Hepatocyte (in vitro differentiated cells): ENCODE results near the gene WNT11. TPM values are rescaled to one million over a fixed set of nuclear protein-coding genes. Genes with fewer than 3 reads are reported as not detected.

Source experiments
- DNase-seq: peaks from one replicate; pipeline ENCODE4 v3.0.0-alpha.2; 2016; ENCODE audit warnings: low spot score
- H2AFZ ChIP-seq: fragments of 200-600 bp; sonication (generic); 2 replicates; pipeline ENCODE4 v1.6.0; 2016; ENCODE audit warnings: antibody characterized with exemption, mild to moderate bottlenecking
- H3K27ac ChIP-seq: fragments of 200-600 bp; sonication (generic); 2 replicates; pipeline ENCODE4 v1.5.1; 2016; ENCODE audit warnings: mild to moderate bottlenecking
- H3K27me3 ChIP-seq: fragments of 200-600 bp; sonication (generic); 2 replicates; pipeline ENCODE4 v1.6.1; 2016
- H3K36me3 ChIP-seq: fragments of 200-600 bp; sonication (generic); replicated peaks from 2 replicates; pipeline ENCODE4 v1.5.1; 2016; ENCODE audit warnings: low read depth; ENCODE audit not compliant: insufficient read depth
- H3K4me1 ChIP-seq: fragments of 200-600 bp; sonication (generic); 2 replicates; pipeline ENCODE4 v1.5.1; 2016; ENCODE audit warnings: mild to moderate bottlenecking, moderate library complexity; ENCODE audit not compliant: insufficient read depth
- H3K4me2 ChIP-seq: fragments of 200-600 bp; sonication (generic); 2 replicates; pipeline ENCODE4 v1.6.0; 2016
- H3K4me3 ChIP-seq: fragments of 200-600 bp; sonication (generic); 2 replicates; pipeline ENCODE4 v1.5.1; 2016; ENCODE audit warnings: mild to moderate bottlenecking
- H3K79me2 ChIP-seq: fragments of 200-600 bp; sonication (generic); 2 replicates; pipeline ENCODE4 v1.6.0; 2017; ENCODE audit warnings: mild to moderate bottlenecking
- H3K9me2 ChIP-seq: fragments of 200-600 bp; sonication (generic); replicated peaks from 2 replicates; pipeline ENCODE4 v1.6.0; 2017; ENCODE audit warnings: mild to moderate bottlenecking; ENCODE audit not compliant: insufficient read depth
- H3K9me3 ChIP-seq: fragments of 200-600 bp; sonication (generic); 2 replicates; pipeline ENCODE4 v1.5.1; 2016; ENCODE audit warnings: low read depth, mild to moderate bottlenecking
- H4K20me1 ChIP-seq: fragments of 200-600 bp; sonication (generic); 2 replicates; pipeline ENCODE4 v1.6.0; 2016; ENCODE audit warnings: mild to moderate bottlenecking; ENCODE audit not compliant: insufficient read depth, poor library complexity, severe bottlenecking
- EZH2 ChIP-seq: fragments of 200-600 bp; sonication (generic); IDR thresholded peaks from 2 replicates; pipeline ENCODE4 v1.6.1; 2016; ENCODE audit warnings: antibody characterized with exemption, mild to moderate bottlenecking, borderline replicate concordance
- EZH2phosphoT487 ChIP-seq: fragments of 200-600 bp; sonication (generic); IDR thresholded peaks from one replicate; pipeline ENCODE4 v1.6.1; 2018; ENCODE audit warnings: antibody characterized with exemption, mild to moderate bottlenecking, low read depth, moderate library complexity; ENCODE audit not compliant: unreplicated experiment, severe bottlenecking
- WGBS: methylation state at CpG from one replicate; pipeline ENCODE4 v1.1.6; 2016; ENCODE audit warnings: low lambda C conversion rate; ENCODE audit errors: missing lambda C conversion rate; 5-methylcytosine and 5-hydroxymethylcytosine counted together
- polyA plus RNA-seq: library from polyadenylated mRNA; unstranded; fragments of >200 nt; fragmentation: Nextera tagmentation; extraction: Ambion mirVana; gene quantifications from 2 replicates; pipeline ENCODE4 v1.2.1, GENCODE V29; 2016
- total RNA-seq: library from RNA; depleted of rRNA; stranded (reverse); fragments of >200 nt; gene quantifications from 2 replicates; pipeline ENCODE4 v1.2.3, GENCODE V29; 2014
- TF ChIP-seq, protein P1 (sequence below): fragments of 200-600 bp; sonication (generic); IDR thresholded peaks from 2 replicates; pipeline ENCODE4 v1.5.1; 2016; ENCODE audit warnings: antibody characterized with exemption, mild to moderate bottlenecking; ENCODE audit not compliant: poor library complexity

Gene WNT11
- total and polyA plus RNA-seq, 2 experiments from 2014 or later: 16.4 to 19.1 TPM

DNA sequence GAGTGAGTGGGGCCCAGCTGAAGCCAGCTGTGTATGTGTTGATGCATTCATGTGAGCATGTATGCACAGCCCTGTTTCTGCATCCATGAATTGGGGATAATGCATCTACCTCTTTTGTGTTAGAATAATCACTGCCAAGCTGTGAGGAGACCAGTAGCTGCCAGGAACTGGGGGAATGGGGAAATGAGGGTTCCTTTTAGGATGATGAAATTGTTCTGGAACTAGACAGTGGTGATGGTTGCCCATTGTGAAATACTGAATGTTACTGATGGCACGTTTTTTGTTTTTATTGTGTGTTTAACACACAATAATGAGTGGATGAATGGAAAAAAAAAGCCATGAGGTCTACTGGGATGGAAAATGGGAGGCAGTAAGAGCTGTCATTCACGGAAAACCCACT, 45.3 kb upstream of the WNT11 start:
- no peak for TF ChIP-seq EZH2
- TF ChIP-seq EZH2phosphoT487: no peak
- TF ChIP-seq, protein P1, sequence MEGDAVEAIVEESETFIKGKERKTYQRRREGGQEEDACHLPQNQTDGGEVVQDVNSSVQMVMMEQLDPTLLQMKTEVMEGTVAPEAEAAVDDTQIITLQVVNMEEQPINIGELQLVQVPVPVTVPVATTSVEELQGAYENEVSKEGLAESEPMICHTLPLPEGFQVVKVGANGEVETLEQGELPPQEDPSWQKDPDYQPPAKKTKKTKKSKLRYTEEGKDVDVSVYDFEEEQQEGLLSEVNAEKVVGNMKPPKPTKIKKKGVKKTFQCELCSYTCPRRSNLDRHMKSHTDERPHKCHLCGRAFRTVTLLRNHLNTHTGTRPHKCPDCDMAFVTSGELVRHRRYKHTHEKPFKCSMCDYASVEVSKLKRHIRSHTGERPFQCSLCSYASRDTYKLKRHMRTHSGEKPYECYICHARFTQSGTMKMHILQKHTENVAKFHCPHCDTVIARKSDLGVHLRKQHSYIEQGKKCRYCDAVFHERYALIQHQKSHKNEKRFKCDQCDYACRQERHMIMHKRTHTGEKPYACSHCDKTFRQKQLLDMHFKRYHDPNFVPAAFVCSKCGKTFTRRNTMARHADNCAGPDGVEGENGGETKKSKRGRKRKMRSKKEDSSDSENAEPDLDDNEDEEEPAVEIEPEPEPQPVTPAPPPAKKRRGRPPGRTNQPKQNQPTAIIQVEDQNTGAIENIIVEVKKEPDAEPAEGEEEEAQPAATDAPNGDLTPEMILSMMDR: no peak
- H3K79me2 ChIP-seq: no peaks in the 10 kb centered on the region
- no peaks in the 10 kb centered on the region for H3K9me2 ChIP-seq
- no peaks in the 10 kb centered on the region for H3K4me1 ChIP-seq
- no peaks in the 10 kb centered on the region for H3K36me3 ChIP-seq
- 75% methylated on average over 2 of the region's 2 CpGs for WGBS
- H4K20me1 ChIP-seq: no peaks in the 10 kb centered on the region
- DNase-seq: no peak
- H3K27ac ChIP-seq: no peak overlapping the region
- no peak overlapping the region for H2AFZ ChIP-seq
- no peaks in the 10 kb centered on the region for H3K27me3 ChIP-seq
- H3K9me3 ChIP-seq: no peaks in the 10 kb centered on the region
- H3K4me3 ChIP-seq: no peak overlapping the region
- no peak overlapping the region for H3K4me2 ChIP-seq

GRCh38 chr11:76251226-76251575, 44.9 kb upstream of the WNT11 start:
- no peak overlapping the region for H2AFZ ChIP-seq
- H3K9me2 ChIP-seq: no peaks in the 10 kb centered on the region
- no peak for DNase-seq
- no peak overlapping the region for H3K27ac ChIP-seq
- TF ChIP-seq, protein P1: no peak
- H3K4me1 ChIP-seq: no peaks in the 10 kb centered on the region
- no peak overlapping the region for H3K4me3 ChIP-seq
- WGBS: 90% methylated on average over 3 of the region's 3 CpGs
- H3K36me3 ChIP-seq: no peaks in the 10 kb centered on the region
- no peaks in the 10 kb centered on the region for H3K9me3 ChIP-seq
- no peak overlapping the region for H3K4me2 ChIP-seq
- no peaks in the 10 kb centered on the region for H4K20me1 ChIP-seq
- no peaks in the 10 kb centered on the region for H3K27me3 ChIP-seq
- H3K79me2 ChIP-seq: no peaks in the 10 kb centered on the region

DNA sequence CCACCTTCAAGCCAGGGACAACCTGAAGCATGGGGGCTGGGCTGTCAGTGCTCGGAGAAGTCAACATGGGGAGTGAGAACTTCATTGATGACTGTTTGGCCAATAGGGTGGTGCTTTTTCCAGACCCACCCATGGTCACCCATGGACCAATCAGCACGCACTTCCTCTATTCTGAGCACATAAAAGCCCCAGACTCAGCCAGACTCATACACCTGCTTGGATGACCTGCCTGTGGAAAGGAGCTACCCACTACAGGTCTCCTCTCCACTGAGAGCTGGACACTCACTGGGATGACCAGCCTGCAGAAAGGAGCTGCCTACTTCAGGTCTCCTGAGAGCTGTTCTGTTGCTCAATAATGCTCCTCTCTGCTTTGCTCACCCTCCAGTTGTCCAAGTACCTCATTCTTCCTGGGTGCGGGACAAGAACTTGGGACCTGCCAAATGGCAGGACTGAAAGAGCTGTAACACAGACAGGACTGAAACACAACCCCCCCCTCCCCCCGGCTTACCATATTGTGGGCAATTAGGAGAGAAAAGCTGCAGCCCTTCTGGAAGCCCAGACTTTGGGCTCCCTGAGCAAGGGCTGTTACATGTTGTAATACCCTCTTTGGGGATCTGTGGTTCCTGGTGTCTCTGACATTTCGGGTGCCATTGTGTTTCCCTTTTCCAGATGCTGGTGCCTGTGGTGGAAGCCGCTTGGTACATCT, 44.4 kb upstream of the WNT11 start:
- no peak overlapping the region for H3K27ac ChIP-seq
- no peaks in the 10 kb centered on the region for H3K9me2 ChIP-seq
- H3K36me3 ChIP-seq: no peaks in the 10 kb centered on the region
- TF ChIP-seq, protein P1: no peak
- TF ChIP-seq EZH2 (no peak), EZH2phosphoT487 (no peak)
- no peaks in the 10 kb centered on the region for H3K9me3 ChIP-seq
- no peaks in the 10 kb centered on the region for H3K4me1 ChIP-seq
- H3K4me3 ChIP-seq: no peak overlapping the region
- no peak overlapping the region for H2AFZ ChIP-seq
- H4K20me1 ChIP-seq: no peaks in the 10 kb centered on the region
- no peaks in the 10 kb centered on the region for H3K79me2 ChIP-seq
- DNase-seq: no peak
- no peak overlapping the region for H3K4me2 ChIP-seq
- H3K27me3 ChIP-seq: no peaks in the 10 kb centered on the region
- WGBS: 68% methylated on average over 6 of the region's 6 CpGs
